NB4 (cell line): ENCODE data around the gene PSENEN.

ENCODE experiments used
- CTCF ChIP-seq: IDR thresholded peaks from one replicate; pipeline ENCODE4 v1.5.1; 2012; ENCODE audit warnings: low read depth, low read length
- MAX ChIP-seq: IDR thresholded peaks from 2 replicates; pipeline ENCODE4 v1.6.1; 2011; ENCODE audit warnings: low read depth, low read length
- MYC ChIP-seq: IDR thresholded peaks from 2 replicates; pipeline ENCODE4 v1.6.1; 2011; ENCODE audit warnings: low read depth, low read length
- POLR2A ChIP-seq: IDR thresholded peaks from 2 replicates; pipeline ENCODE4 v1.6.1; 2011; ENCODE audit warnings: mild to moderate bottlenecking; ENCODE audit not compliant: insufficient read length; ENCODE audit errors: extremely low read depth

DNA sequence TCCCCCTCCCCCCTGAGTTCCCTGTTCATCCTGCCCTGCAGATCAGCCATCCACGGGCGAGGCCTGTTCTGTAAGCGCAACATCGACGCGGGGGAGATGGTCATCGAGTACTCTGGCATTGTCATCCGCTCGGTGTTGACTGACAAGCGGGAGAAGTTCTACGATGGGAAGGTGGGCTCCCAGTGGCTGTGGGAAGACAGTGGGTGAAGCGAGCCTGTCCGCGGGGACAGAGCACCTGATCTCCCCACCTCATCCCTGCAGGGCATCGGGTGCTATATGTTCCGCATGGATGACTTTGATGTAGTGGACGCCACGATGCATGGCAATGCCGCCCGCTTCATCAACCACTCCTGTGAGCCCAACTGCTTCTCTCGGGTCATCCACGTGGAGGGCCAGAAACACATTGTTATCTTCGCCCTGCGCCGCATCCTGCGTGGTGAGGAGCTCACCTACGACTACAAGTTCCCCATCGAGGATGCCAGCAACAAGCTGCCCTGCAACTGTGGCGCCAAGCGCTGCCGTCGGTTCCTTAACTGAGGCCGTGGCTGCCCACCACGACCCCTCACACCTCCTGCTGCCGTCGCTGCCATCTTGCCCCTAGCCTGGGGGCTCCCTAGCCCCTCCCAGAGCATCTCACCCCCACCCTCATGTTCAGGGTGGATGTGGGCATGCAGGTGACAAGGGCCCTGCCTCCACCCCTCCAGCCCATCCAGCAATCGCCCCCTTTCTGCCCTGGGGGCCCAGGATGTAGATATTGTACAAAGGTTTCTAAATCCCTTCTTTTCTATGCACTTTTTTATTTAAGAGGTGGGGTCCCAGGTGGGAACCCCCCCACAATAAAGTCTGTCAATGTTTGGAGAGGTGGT lies 7.2 kb upstream of the PSENEN start:
- TF ChIP-seq CTCF = no peak
- no peak for TF ChIP-seq POLR2A
- TF ChIP-seq MYC = no peak
- no peak for TF ChIP-seq MAX
